Right forelimb (tissue), 1 donor: ENCODE data around the gene MRPL11.

Experiments
- DNase-seq: peaks from one replicate; pipeline ENCODE4 v3.0.0-alpha.2; 2018

Gene MRPL11

DNA sequence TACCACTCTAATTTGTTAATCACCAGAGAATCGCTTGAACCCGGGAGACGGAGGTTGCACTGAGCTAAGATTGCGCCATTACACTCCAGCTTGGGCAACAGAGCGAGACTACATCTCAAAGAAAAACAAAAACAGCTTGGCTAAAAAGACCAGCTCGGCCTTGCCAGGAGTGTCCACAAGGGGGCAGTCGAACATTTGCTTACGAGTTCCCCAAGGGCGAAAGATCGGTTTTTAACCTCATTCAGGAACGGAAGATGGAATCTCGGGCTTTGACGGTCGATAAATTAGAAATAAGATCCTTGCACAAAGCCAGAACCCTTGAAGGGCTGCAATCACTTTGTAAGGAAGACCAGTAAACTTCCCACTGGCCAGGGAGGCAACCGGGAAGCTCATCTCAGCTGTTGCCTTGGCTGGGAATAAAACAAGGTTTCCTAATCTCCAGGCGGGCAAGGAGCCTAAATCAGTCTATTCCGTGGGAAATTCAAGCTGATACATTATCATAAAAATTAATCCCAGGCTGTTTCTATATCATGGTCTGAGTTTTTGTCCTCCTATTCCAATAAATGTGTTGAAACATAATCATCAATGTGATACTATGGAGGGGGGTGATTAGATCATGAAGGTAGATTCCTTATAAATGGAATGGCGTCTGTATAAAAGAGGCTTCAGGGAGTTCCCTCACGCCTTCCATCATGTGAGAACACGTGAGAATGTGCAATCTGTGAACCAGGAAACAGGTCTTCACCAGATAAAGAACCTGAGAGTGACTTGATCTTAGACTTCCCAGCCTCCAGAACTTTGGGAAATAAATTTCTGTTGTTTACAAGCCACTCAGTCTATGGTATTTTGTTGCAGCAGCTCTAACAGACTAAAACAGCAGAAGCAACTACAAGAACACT is 52.2 kb downstream of the MRPL11 start:
- peak; percentile 83 for DNase-seq
